Lower lobe of right lung (tissue), 2 donors: ENCODE results near the gene LRRC1. TPM values are rescaled to one million over a fixed set of nuclear protein-coding genes. Genes with fewer than 3 reads are reported as not detected.
A peak's percentile ranks its signal among the peaks of the same experiment; 100 is the strongest.

ENCODE experiments used
- ATAC-seq, 2 donors: fragments of 200-7000 bp; cut with Tn5 transposase; one replicate each; pipeline ENCODE4 v1.9.1; 2020 to 2022; ENCODE audit warnings: mild to moderate bottlenecking in 2 of 2, moderate library complexity in 2 of 2
- DNase-seq: peaks from one replicate; pipeline ENCODE4 v3.0.0-alpha.2; 2020
- H3K27ac ChIP-seq: fragments of 200-600 bp; one replicate; pipeline ENCODE4 v1.8.0; 2022
- H3K27me3 ChIP-seq: fragments of 200-600 bp; one replicate; pipeline ENCODE4 v1.8.0; 2022; ENCODE audit warnings: low read depth
- H3K36me3 ChIP-seq: fragments of 200-600 bp; one replicate; pipeline ENCODE4 v1.8.0; 2022; ENCODE audit warnings: mild to moderate bottlenecking
- H3K4me1 ChIP-seq: fragments of 200-600 bp; one replicate; pipeline ENCODE4 v1.8.0; 2022
- H3K4me3 ChIP-seq: fragments of 200-600 bp; one replicate; pipeline ENCODE4 v1.8.0; 2022; ENCODE audit warnings: mild to moderate bottlenecking
- H3K9me3 ChIP-seq: fragments of 200-600 bp; one replicate; pipeline ENCODE4 v1.8.0; 2022
- intact Hi-C: fragments of 100-400 bp; cut with DNase I; formaldehyde crosslinking; loops from one replicate; pipeline ENCODE4 v1.11.0; 2022
- total RNA-seq: library from RNA; stranded (reverse); fragmentation: NEBNext Ultra II Directional; extraction: Animal tissue kit (Norgen Biotek cat#: 25700); gene quantifications from one replicate; pipeline ENCODE4 v1.2.1, GENCODE V29; 2021
- TF ChIP-seq, protein P1 (sequence below): fragments of 200-600 bp; IDR thresholded peaks from one replicate; pipeline ENCODE4 v1.8.0; 2022; ENCODE audit warnings: antibody characterized with exemption, mild to moderate bottlenecking
- donor health status: DM: no; HTN: yes; CAD: no; lungs with severe emphysema.

LRRC1 gene
- total RNA-seq, 1 donor from 2014 or later = 13.4 TPM

DNA sequence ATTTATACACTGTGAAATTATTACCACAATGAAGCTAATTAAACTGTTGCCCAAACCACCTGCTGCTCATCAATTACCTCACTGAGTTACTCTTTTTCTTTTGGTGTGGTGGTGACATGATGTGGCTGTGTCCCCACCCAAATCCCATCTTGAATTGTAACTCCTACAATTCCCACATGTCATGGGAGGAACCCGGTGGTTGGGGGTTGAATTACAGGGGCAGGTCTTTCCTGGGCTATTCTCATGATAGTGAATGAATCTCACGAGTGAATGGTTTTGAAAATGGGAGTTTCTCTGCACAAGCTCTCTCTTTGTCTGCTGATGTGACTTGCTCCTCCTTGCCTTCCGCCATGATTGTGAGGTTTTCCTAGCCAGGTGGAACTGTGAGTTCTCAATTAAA lies 145.0 kb downstream of the LRRC1 start:
- Histone ChIP-seq H3K36me3 (no peaks in the 10 kb centered on the region), H3K9me3 (no peaks in the 10 kb centered on the region), H3K27me3 (no peaks in the 10 kb centered on the region), H3K4me1 (peaks cover 4% of the 10 kb centered on the region), H3K27ac (no peak overlapping the region), H3K4me3 (no peak overlapping the region)
- no peak for DNase-seq
- TF ChIP-seq, protein P1, sequence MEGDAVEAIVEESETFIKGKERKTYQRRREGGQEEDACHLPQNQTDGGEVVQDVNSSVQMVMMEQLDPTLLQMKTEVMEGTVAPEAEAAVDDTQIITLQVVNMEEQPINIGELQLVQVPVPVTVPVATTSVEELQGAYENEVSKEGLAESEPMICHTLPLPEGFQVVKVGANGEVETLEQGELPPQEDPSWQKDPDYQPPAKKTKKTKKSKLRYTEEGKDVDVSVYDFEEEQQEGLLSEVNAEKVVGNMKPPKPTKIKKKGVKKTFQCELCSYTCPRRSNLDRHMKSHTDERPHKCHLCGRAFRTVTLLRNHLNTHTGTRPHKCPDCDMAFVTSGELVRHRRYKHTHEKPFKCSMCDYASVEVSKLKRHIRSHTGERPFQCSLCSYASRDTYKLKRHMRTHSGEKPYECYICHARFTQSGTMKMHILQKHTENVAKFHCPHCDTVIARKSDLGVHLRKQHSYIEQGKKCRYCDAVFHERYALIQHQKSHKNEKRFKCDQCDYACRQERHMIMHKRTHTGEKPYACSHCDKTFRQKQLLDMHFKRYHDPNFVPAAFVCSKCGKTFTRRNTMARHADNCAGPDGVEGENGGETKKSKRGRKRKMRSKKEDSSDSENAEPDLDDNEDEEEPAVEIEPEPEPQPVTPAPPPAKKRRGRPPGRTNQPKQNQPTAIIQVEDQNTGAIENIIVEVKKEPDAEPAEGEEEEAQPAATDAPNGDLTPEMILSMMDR = no peak
- intact Hi-C loops = no loop called here
- ATAC-seq = no peak

DNA sequence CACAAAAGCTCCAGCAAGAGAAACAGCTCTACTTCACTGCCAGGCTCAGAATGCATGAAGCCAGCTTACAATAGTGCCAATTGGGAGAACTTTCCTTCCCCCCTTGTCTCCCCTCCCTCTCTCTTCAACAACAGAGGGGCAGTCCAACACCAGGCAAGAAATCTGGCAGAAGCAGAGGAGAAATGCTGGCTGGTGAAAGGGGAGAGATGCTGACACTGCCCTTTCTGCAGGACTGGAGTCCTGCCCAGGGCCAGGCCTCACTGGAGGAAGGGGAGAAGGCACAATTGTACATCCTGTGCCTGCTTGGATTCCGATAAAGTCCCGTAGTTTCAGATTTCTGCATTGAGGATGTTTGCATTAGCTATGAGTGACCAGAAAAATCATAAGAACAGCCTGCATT lies 148.6 kb downstream of the LRRC1 start:
- Histone ChIP-seq H3K27ac (no peak overlapping the region), H3K9me3 (no peaks in the 10 kb centered on the region), H3K36me3 (no peaks in the 10 kb centered on the region), H3K4me3 (no peak overlapping the region), H3K4me1 (peaks cover 4% of the 10 kb centered on the region), H3K27me3 (no peaks in the 10 kb centered on the region)
- intact Hi-C loops = no loop called here
- DNase-seq (no peak), ATAC-seq (peak in 1 of 2 donors; percentile 39)
- TF ChIP-seq, protein P1 = no peak

DNA sequence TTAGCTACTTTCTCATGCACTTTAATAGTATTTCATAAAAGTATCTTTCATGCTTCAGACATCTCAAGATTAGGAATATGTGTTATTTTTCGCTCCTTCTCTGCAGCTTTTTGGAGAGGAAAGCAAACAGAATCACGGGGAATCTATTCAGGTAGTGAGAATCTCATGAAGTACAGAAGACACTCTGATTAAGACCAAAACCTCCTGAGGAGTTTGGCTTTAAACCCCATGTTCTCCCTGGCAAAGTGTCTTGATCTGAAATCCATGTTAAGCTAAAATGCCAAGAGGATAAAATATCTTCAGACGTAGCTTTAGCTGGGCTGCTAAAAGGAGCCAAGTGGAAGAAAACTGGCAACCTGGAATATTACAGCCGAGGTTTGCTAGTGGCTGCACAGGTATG lies 149.3 kb downstream of the LRRC1 start:
- no peak overlapping the region for H3K4me3 ChIP-seq
- no peaks in the 10 kb centered on the region for H3K36me3 ChIP-seq
- intact Hi-C loops = no loop called here
- DNase-seq = no peak
- TF ChIP-seq, protein P1 = no peak
- H3K4me1 ChIP-seq = peaks cover 4% of the 10 kb centered on the region
- no peak overlapping the region for H3K27ac ChIP-seq
- no peaks in the 10 kb centered on the region for H3K27me3 ChIP-seq
- no peaks in the 10 kb centered on the region for H3K9me3 ChIP-seq
- no peak for ATAC-seq

DNA sequence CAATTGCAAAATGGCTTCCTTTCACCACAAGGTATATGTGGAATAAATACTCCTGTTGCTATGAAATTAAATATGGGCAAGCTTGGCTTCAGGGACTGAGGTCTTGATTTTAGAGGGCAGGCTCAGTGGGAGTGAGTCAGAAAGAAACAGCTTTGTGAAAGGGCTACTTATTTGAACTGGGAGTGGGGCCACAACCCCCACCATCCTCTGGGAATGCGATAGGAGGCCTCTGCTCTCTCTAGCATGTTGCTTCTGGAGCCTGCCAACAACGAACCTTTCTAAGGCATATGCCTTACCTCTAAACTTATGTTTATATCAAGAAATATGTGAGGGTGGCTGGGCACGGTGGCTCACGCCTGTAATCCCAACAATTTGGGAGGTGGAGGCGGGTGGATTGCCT lies 149.7 kb downstream of the LRRC1 start:
- H3K4me3 ChIP-seq = no peak overlapping the region
- no peaks in the 10 kb centered on the region for H3K9me3 ChIP-seq
- ATAC-seq (no peak), DNase-seq (no peak)
- no peaks in the 10 kb centered on the region for H3K36me3 ChIP-seq
- TF ChIP-seq, protein P1 = no peak
- H3K27me3 ChIP-seq = no peaks in the 10 kb centered on the region
- H3K4me1 ChIP-seq = peaks cover 4% of the 10 kb centered on the region
- H3K27ac ChIP-seq = no peak overlapping the region
- intact Hi-C loops = no loop called here

DNA sequence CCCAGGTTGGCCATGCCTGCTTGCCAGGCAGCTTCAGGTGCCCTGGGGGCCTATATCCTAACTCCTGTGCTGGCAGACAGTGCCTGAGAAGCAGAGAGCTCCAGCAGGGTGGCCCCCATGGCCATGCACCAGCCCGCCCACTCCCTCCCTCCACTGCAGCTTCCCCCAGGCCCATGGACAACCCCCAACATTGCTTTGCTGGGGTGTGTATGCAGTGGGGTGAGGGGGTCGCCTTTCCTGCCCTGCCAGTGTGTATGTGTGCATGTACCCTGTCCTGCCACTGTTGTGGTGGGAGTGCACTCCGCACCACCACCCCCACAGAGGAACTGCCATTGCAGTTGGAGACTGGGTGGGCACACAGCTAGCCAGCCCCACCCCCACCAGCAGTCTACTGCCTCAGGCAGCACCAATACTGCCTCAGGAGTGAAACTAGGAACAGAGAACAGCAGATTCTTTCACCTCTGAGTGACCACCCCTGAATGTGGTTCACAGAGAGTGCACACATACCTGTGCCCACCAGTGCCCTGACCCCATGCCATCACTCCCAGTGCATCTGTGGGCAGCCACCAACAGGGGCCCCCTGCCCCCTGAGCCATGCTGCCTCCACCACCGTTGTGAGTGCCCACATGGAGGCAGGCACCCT lies 151.1 kb downstream of the LRRC1 start:
- DNase-seq (no peak), ATAC-seq (peak; percentile 36 to 42)
- intact Hi-C loops = no loop called here
- Histone ChIP-seq H3K4me1 (peaks cover 4% of the 10 kb centered on the region), H3K36me3 (no peaks in the 10 kb centered on the region), H3K9me3 (peaks cover 3% of the 10 kb centered on the region), H3K4me3 (no peak overlapping the region), H3K27ac (no peak overlapping the region), H3K27me3 (no peaks in the 10 kb centered on the region)
- TF ChIP-seq, protein P1 = no peak
